A673 (cell line): ENCODE results near the gene EEF1A2. TPM values are rescaled to one million over a fixed set of nuclear protein-coding genes. Genes with fewer than 3 reads are reported as not detected.
A peak's percentile ranks its signal among the peaks of the same experiment; 100 is the strongest.

Source experiments
- BruUV-seq: library from RNA; stranded (reverse); fragments of 400-500 nt; replicated peaks from 2 replicates; lab custom pipeline; 2021; lab: Mats Ljungman, UMichigan
- CTCF ChIA-PET: fragments of 300-600 bp; sonication (Branson Sonifier 250); formaldehyde crosslinking; loops from one replicate; lab custom pipeline; 2022; ENCODE audit warnings: antibody characterized with exemption; lab: Charles Lee
- POLR2A ChIA-PET: fragments of 300-600 bp; sonication (Branson Sonifier 250); formaldehyde crosslinking; loops from one replicate; lab custom pipeline; 2022; ENCODE audit warnings: antibody characterized with exemption; ENCODE audit not compliant: low non-redundant PET; lab: Charles Lee
- DNase-seq: peaks from one replicate; pipeline ENCODE4 v3.0.0-alpha.2; 2015; ENCODE audit warnings: low spot score
- H3K27ac ChIP-seq: fragments of 200-600 bp; sonication (generic); 2 replicates; pipeline ENCODE4 v1.5.1; 2016; ENCODE audit warnings: mixed run types, low read depth, mild to moderate bottlenecking, mixed read lengths, antibody characterized with exemption, low read length; ENCODE audit not compliant: poor library complexity, severe bottlenecking
- H3K27me3 ChIP-seq: fragments of 200-600 bp; sonication (generic); replicated peaks from 2 replicates; pipeline ENCODE4 v1.6.1; 2017; ENCODE audit warnings: mixed run types, low read depth, mild to moderate bottlenecking, mixed read lengths, antibody characterized with exemption, low read length; ENCODE audit not compliant: insufficient read depth, poor library complexity
- H3K36me3 ChIP-seq: fragments of 200-600 bp; sonication (generic); 2 replicates; pipeline ENCODE4 v1.6.1; 2016; ENCODE audit warnings: mixed run types, mild to moderate bottlenecking, mixed read lengths, antibody characterized with exemption, low read length; ENCODE audit not compliant: insufficient read depth, poor library complexity, severe bottlenecking
- H3K4me1 ChIP-seq: fragments of 200-600 bp; sonication (generic); 2 replicates; pipeline ENCODE4 v1.6.1; 2017; ENCODE audit warnings: mixed run types, mild to moderate bottlenecking, mixed read lengths, antibody characterized with exemption, low read length; ENCODE audit not compliant: insufficient read depth, poor library complexity, severe bottlenecking
- H3K4me3 ChIP-seq: fragments of 200-600 bp; sonication (generic); 2 replicates; pipeline ENCODE4 v1.5.1; 2016; ENCODE audit warnings: low read depth, mixed run types, mild to moderate bottlenecking, mixed read lengths, low read length; ENCODE audit not compliant: poor library complexity, severe bottlenecking
- H3K9me3 ChIP-seq: fragments of 200-600 bp; sonication (generic); 2 replicates; pipeline ENCODE4 v1.6.1; 2016; ENCODE audit warnings: mixed run types, low read depth, mild to moderate bottlenecking, mixed read lengths, antibody characterized with exemption, low read length; ENCODE audit not compliant: poor library complexity, severe bottlenecking
- CTCF ChIP-seq: fragments of 300-800, 200-600 bp; sonication (generic); conservative IDR thresholded peaks from 2 replicates; pipeline ENCODE4 v1.5.1; 2017; ENCODE audit warnings: low read depth, mild to moderate bottlenecking, antibody characterized with exemption, low read length, moderate library complexity, mixed read lengths
- EZH2 ChIP-seq: fragments of 200-600 bp; sonication (generic); IDR thresholded peaks from 2 replicates; pipeline ENCODE4 v1.6.1; 2017; ENCODE audit warnings: borderline replicate concordance, low read depth, mild to moderate bottlenecking, mixed read lengths, antibody characterized with exemption, low read length; ENCODE audit not compliant: poor library complexity, severe bottlenecking
- intact Hi-C: fragments of 100-400 bp; cut with micrococcal nuclease; formaldehyde crosslinking; loops from one replicate; pipeline ENCODE4 v1.10.0; 2022; ENCODE audit not compliant: unreplicated experiment
- total RNA-seq: library from RNA; stranded (reverse); gene quantifications from 2 replicates; pipeline ENCODE4 v1.2.3, GENCODE V29; 2021

The EEF1A2 gene
- total RNA-seq, 1 experiment from 2014 or later = 7.5 TPM

GRCh38 chr20:63539092-63539430 lies 40.2 kb upstream of the EEF1A2 start:
- H3K27me3 ChIP-seq = no peaks in the 10 kb centered on the region
- no peak for DNase-seq
- POLR2A ChIA-PET = no interaction called here
- no peak overlapping the region for H3K27ac ChIP-seq
- intact Hi-C loops = loop anchor here (5.0 kb wide), 3 partner anchors 248 to 583 kb away; partner anchors contain the start of gene SAMD10
- no TSS peak for BruUV-seq
- CTCF ChIA-PET = no interaction called here
- H3K4me3 ChIP-seq = no peak overlapping the region
- H3K36me3 ChIP-seq = no peaks in the 10 kb centered on the region
- no peaks in the 10 kb centered on the region for H3K9me3 ChIP-seq
- TF ChIP-seq CTCF (no peak), EZH2 (no peak)
- H3K4me1 ChIP-seq = peaks cover 5% of the 10 kb centered on the region

- TF ChIP-seq CTCF = no peak
- no peak for TF ChIP-seq EZH2
- Histone ChIP-seq H3K27ac (no peak overlapping the region), H3K4me3 (no peak overlapping the region), H3K36me3 (no peaks in the 10 kb centered on the region), H3K27me3 (no peaks in the 10 kb centered on the region), H3K4me1 (peaks cover 5% of the 10 kb centered on the region), H3K9me3 (no peaks in the 10 kb centered on the region)
- ChIA-PET POLR2A (no interaction called here), CTCF (interaction anchor here (0.9 to 1.0 kb wide), 2 partner anchors 36 to 435 kb away, joined by 3 to 6 read pairs; partner anchors contain the start of gene HELZ2)
- no peak for DNase-seq
- no TSS peak for BruUV-seq
- intact Hi-C loops = loop anchor here (5.0 kb wide), 3 partner anchors 249 to 584 kb away; partner anchors contain the start of gene SAMD10
Measured at GRCh38 chr20:63538204-63539091, 39.6 kb upstream of the EEF1A2 start.

GRCh38 chr20:63537525-63538203 lies 38.8 kb upstream of the EEF1A2 start:
- ChIA-PET CTCF (interaction anchor here (0.9 to 1.0 kb wide), 2 partner anchors 36 to 436 kb away, joined by 3 to 6 read pairs; partner anchors contain the start of gene HELZ2), POLR2A (no interaction called here)
- BruUV-seq = no TSS peak
- H3K4me3 ChIP-seq = peak overlapping the region; percentile 18
- no peak for TF ChIP-seq EZH2
- peak; percentile 93 for TF ChIP-seq CTCF
- no peaks in the 10 kb centered on the region for H3K9me3 ChIP-seq
- H3K27ac ChIP-seq = no peak overlapping the region
- H3K36me3 ChIP-seq = no peaks in the 10 kb centered on the region
- intact Hi-C loops = loop anchor here (5.0 kb wide), 3 partner anchors 250 to 585 kb away; partner anchors contain the start of gene SAMD10
- peaks cover 5% of the 10 kb centered on the region for H3K4me1 ChIP-seq
- H3K27me3 ChIP-seq = no peaks in the 10 kb centered on the region
- DNase-seq = peak; percentile 85
